Pancreas (tissue), 10 donors: ENCODE data around the gene C5orf52. TPM values are rescaled to one million over a fixed set of nuclear protein-coding genes. Genes with fewer than 3 reads are reported as not detected.

Experiments
- ATAC-seq, 4 donors: fragments of 200-7000 bp; cut with Tn5 transposase; one replicate each; pipeline versions ENCODE4 v1.8.0 to v1.9.1; 2020; ENCODE audit warnings: mild to moderate bottlenecking in 4 of 4, moderate library complexity in 4 of 4
- DNase-seq, 6 donors: peaks; one replicate each; pipeline ENCODE4 v3.0.0-alpha.2; 2020
- FAIRE-seq: peaks from 2 replicates; lab custom pipeline; 2012; peaks lifted over from hg19 to GRCh38; lab: Jason Lieb, UNC
- H3K27ac ChIP-seq, 4 donors: fragments of 200-600 bp; sonication (generic); 1 replicate in 3 of 4; 2 replicates in 1 of 4; pipeline versions ENCODE4 v1.5.0 to v1.8.0; 2020
- H3K27me3 ChIP-seq, 4 donors: fragments of 200-600 bp; one replicate each; pipeline ENCODE4 v1.8.0; 2021
- H3K36me3 ChIP-seq, 3 donors: fragments of 200-600 bp; sonication (generic) in 1 of 3; one replicate each; pipeline versions ENCODE4 v1.5.0 to v1.8.0; 2020 to 2021
- H3K4me1 ChIP-seq, 3 donors: fragments of 200-600 bp; one replicate each; pipeline ENCODE4 v1.8.0; 2021
- H3K4me3 ChIP-seq, 4 donors: fragments of 200-600 bp; sonication (generic) in 2 of 4; one replicate each; pipeline versions ENCODE4 v1.5.0 to v1.8.0; 2020 to 2021
- H3K9me3 ChIP-seq, 4 donors: fragments of 200-600 bp; one replicate each; pipeline ENCODE4 v1.8.0; 2021
- WGBS, 2 donors: extraction: QIAGEN DNeasy Blood & Tissue Kit; methylation state at CpG; one replicate each; pipeline ENCODE4 v1.1.7; 2013; 5-methylcytosine and 5-hydroxymethylcytosine counted together
- intact Hi-C, 3 donors: fragments of 100-400 bp; cut with DNase I; formaldehyde crosslinking; loops; one replicate each; pipeline versions ENCODE4 v1.11.1 to v1.14.2; 2022
- polyA plus RNA-seq, 2 donors: library from polyadenylated mRNA; stranded (reverse); fragments of 200-250 nt; gene quantifications; one replicate each; pipeline ENCODE4 v1.2.3, GENCODE V29; 2013
- total RNA-seq, 6 donors: library from RNA; stranded (reverse); fragmentation: NEBNext Ultra II Directional in 4 of 6; extraction: Animal tissue kit (Norgen Biotek cat#: 25700) in 4 of 6; gene quantifications; one replicate each; pipeline versions ENCODE4 v1.2.1 to v1.2.4, GENCODE V29; 2021 to 2023
- TF ChIP-seq, protein P1 (sequence below), 4 donors: fragments of 200-600 bp; sonication (generic) in 3 of 4; IDR thresholded peaks; one replicate each; pipeline versions ENCODE4 v1.5.0 to v1.8.0; 2021; ENCODE audit warnings: antibody characterized with exemption in 4 of 4
- donor health status: healthy with polysubstance abuse.
- donor health status: DM: no; HTN: no; CAD: no; lungs with moderate emphysema.
- donor health status: DM: no; HTN: no; CAD: no.
- donor health status: control.
- donor health status: control.
- donor health status: Bipolar disorder and iron deficiency.
- donor health status: DM: yes; HTN: yes; CAD: no.
- donor health status: DM: no; HTN: no; CAD: no.
- donor health status: DM: no; HTN: no; CAD: no.
- donor health status: DM: yes; HTN: yes; CAD: no.

C5orf52 gene
- total and polyA plus RNA-seq, 8 donors: not detected

DNA sequence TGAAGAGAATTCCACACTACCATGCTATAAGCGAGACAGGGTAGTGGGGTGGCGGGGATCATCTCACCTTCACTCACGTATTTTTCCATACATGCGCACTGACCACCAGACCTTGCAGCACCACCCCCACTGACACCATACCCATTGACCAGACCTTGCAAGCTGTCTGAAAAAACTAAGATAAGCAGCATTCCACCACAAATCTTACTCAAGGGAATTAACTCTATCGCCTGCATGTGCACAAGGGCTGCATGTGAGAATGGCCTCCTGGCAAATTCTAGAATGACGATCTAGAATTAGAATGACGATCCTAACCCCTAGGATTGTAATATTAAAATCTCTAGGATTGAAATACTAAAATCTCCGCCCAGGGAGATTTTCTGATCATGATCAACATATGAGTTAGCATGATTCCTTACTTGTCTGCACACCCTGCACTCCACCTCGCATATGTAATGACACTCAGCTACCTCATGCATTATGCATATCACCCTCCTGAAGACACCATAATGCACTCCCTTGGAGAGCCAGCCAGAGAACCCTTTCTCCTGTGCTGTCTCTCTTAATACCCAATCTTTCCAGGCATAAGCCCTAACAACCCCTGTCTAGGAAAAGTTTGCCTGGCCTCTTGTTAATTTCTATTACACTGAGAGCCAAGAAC, 30.8 kb upstream of the C5orf52 start:
- WGBS, 2 donors: 76 to 89% methylated on average over 9 of the region's 9 CpGs
- intact Hi-C loops: no loop called here
- no peak overlapping the region for H3K4me3 ChIP-seq
- FAIRE-seq: no peak
- no peaks in the 10 kb centered on the region for H3K27me3 ChIP-seq
- ATAC-seq: no peak
- TF ChIP-seq, protein P1, sequence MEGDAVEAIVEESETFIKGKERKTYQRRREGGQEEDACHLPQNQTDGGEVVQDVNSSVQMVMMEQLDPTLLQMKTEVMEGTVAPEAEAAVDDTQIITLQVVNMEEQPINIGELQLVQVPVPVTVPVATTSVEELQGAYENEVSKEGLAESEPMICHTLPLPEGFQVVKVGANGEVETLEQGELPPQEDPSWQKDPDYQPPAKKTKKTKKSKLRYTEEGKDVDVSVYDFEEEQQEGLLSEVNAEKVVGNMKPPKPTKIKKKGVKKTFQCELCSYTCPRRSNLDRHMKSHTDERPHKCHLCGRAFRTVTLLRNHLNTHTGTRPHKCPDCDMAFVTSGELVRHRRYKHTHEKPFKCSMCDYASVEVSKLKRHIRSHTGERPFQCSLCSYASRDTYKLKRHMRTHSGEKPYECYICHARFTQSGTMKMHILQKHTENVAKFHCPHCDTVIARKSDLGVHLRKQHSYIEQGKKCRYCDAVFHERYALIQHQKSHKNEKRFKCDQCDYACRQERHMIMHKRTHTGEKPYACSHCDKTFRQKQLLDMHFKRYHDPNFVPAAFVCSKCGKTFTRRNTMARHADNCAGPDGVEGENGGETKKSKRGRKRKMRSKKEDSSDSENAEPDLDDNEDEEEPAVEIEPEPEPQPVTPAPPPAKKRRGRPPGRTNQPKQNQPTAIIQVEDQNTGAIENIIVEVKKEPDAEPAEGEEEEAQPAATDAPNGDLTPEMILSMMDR (IDR thresholded peaks at IDR 0.05): no peak
- no peak for DNase-seq
- no peaks in the 10 kb centered on the region for H3K4me1 ChIP-seq
- no peaks in the 10 kb centered on the region for H3K36me3 ChIP-seq
- no peak overlapping the region for H3K27ac ChIP-seq
- no peaks in the 10 kb centered on the region for H3K9me3 ChIP-seq

DNA sequence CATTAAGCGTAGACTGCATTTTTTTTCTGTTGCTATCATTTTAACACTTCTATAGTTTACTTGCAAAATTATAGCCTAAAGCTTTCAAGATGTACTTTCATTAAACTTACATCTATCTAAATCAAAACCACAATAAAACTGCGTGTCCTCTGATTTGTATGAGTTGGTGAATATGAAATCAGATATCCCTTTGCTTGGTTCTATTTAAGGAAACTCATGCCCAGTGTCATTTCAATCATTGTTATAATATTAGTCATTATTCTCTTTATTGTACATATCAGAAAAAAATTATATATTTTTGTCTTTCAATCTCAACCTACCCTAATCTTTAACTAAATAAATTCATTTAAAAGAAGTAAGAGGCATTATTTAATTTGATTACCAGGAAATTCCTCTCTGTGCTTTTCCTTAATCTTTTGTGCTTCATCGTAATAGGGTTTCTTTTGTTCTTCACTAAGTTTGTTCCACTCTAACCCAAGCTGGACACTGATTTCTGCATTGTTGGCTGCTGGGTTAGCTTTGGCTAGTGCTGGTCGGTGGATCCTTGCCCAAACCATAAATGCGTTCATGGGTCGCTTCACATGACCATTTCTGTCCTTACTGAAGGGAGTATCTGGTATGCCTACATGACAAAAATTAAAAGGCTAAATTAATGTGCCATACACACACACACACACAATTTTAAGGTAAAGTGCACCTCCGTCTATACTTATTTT, 22.9 kb upstream of the C5orf52 start:
- 71 to 86% methylated on average over 7 of the region's 7 CpGs for WGBS, 2 donors
- Histone ChIP-seq H3K4me3 (no peak overlapping the region), H3K4me1 (no peaks in the 10 kb centered on the region), H3K27me3 (no peaks in the 10 kb centered on the region), H3K36me3 (no peaks in the 10 kb centered on the region), H3K27ac (no peak overlapping the region), H3K9me3 (no peaks in the 10 kb centered on the region)
- intact Hi-C loops: no loop called here
- no peak for FAIRE-seq
- no peak for DNase-seq
- ATAC-seq: no peak
- TF ChIP-seq, protein P1 (IDR thresholded peaks at IDR 0.05): no peak

DNA sequence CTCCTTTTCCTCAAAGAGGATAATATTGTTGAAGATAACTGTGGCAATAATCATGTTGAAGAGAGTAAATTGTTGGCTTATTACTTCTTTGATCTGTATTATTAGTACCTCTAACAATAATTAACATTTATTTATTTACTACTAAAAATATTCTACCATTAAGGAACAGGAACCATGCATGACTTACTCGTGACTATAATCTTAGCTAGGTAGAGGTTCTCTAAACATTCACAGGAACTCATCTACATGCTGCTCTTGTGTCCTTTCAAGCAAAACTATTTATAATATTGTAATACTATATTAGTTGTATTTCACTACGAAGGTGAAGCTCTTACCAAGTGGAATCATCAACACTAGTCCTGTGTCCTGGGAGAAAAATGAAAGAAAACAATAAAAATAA, 22.2 kb upstream of the C5orf52 start:
- intact Hi-C loops: no loop called here
- FAIRE-seq (no peak), DNase-seq (no peak), ATAC-seq (no peak)
- H3K4me1 ChIP-seq: no peaks in the 10 kb centered on the region
- H3K9me3 ChIP-seq: no peaks in the 10 kb centered on the region
- H3K27me3 ChIP-seq: no peaks in the 10 kb centered on the region
- WGBS, 2 donors: 51 to 74% methylated on average over 2 of the region's 2 CpGs
- H3K4me3 ChIP-seq: no peak overlapping the region
- H3K36me3 ChIP-seq: no peaks in the 10 kb centered on the region
- H3K27ac ChIP-seq: no peak overlapping the region
- TF ChIP-seq, protein P1 (IDR thresholded peaks at IDR 0.05): no peak

DNA sequence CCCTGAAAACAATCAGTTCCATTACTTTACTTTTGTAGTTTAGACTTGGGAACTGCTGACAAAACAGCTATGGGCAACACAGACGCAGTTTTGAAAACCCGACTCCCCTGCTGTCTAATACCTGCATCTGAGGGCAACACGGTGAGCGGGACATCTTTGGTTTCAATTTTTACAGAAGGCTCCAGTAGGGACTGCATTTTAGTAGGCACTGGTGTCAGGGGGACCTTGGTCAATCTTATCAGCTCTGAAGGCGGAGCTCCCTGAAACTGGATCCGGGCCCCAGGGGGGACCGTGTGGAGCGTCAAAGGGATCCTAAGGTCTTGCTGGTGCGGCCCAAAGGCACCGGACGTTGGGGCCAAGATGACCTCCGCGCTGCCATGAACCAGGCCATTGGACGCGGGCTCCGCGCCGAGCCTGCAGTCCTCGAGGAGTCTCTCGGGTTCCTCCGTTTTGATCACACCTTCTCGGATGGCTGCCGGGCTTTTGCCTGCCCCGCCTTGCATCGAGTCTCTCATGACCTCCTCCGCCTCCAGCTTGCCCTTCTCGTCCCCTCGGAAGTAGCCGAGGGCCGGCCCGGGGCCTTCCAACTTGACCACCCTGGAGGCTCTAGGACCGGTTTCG, 20.2 kb upstream of the C5orf52 start:
- Histone ChIP-seq H3K4me3 (peak overlapping the region in 2 of 4 donors; percentile 8 to 39), H3K36me3 (no peaks in the 10 kb centered on the region), H3K9me3 (no peaks in the 10 kb centered on the region), H3K27me3 (no peaks in the 10 kb centered on the region), H3K27ac (no peak overlapping the region), H3K4me1 (no peaks in the 10 kb centered on the region)
- FAIRE-seq: no peak
- no peak for DNase-seq
- 71 to 76% methylated on average over 33 of the region's 33 CpGs for WGBS, 2 donors
- no peak for ATAC-seq
- TF ChIP-seq, protein P1 (IDR thresholded peaks at IDR 0.05): no peak
- intact Hi-C loops: no loop called here
